Measurements from ENCODE around the gene KRT23. TPM values are rescaled to one million over a fixed set of nuclear protein-coding genes. Genes with fewer than 3 reads are reported as not detected.
A peak's percentile ranks its signal among the peaks of the same experiment; 100 is the strongest.

Gene KRT23
- total RNA-seq, 1 donor = 0.36 TPM

GRCh38 chr17:40956401-40957254 is 19.2 kb upstream of the KRT23 start:
- Histone ChIP-seq H3K4me1 (ENCODE audit: insufficient read depth, low read length) (peaks cover 64% of the 10 kb centered on the region), H2AFZ (ENCODE audit: low read length) (no peak overlapping the region)

DNA sequence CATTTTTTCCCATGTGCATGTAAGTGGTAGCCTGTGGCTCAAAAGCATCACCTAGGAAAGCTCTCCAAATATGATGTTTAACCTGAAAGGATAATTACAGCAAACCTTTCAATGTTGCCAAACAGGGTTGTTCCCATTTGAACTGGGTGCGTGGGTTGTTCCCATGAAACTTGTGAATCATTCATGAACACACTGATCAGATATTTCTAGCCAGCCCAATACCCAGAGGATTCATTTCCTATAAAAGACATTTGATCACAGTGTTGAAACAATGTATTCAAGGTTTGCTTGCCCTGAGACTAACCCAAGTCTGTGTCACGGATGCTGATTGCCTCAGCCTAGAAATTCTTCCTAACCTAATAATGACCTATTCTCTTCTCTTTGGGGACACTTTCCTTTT is 16.4 kb upstream of the KRT23 start:
- no peak for TF ChIP-seq CTCF (IDR thresholded peaks at IDR 0.05; ENCODE audit: extremely low read depth, low read depth, low read length)
- H3K27ac ChIP-seq (ENCODE audit: low read depth, low read length) = peak overlapping the region; percentile 98
- H2AFZ ChIP-seq (ENCODE audit: low read length) = no peak overlapping the region
- H4K20me1 ChIP-seq (ENCODE audit: insufficient read depth, low read length) = no peaks in the 10 kb centered on the region
- H3K4me3 ChIP-seq (ENCODE audit: insufficient read depth, low read length) = no peak overlapping the region
- H3K79me2 ChIP-seq (ENCODE audit: insufficient read depth, low read length) = no peaks in the 10 kb centered on the region
- H3K4me2 ChIP-seq (ENCODE audit: insufficient read depth, low read length) = no peak overlapping the region
- no peaks in the 10 kb centered on the region for H3K27me3 ChIP-seq (ENCODE audit: insufficient read depth, low read length)
- no peaks in the 10 kb centered on the region for H3K9me3 ChIP-seq (ENCODE audit: low read depth, low read length)
- DNase-seq (ENCODE audit: insufficient read length, low spot score, missing footprints) = no peak
- H3K36me3 ChIP-seq (ENCODE audit: insufficient read depth, low read length) = no peaks in the 10 kb centered on the region
- H3K4me1 ChIP-seq (ENCODE audit: insufficient read depth, low read length) = peaks cover 64% of the 10 kb centered on the region

More at GRCh38 chr17:40956401-40957254, 19.2 kb upstream of the KRT23 start:
- H3K36me3 ChIP-seq (ENCODE audit: insufficient read depth, low read length) = no peaks in the 10 kb centered on the region
- H4K20me1 ChIP-seq (ENCODE audit: insufficient read depth, low read length) = no peaks in the 10 kb centered on the region
- peak; percentile 86 for DNase-seq (ENCODE audit: insufficient read length, low spot score, missing footprints)
- H3K4me3 ChIP-seq (ENCODE audit: insufficient read depth, low read length) = no peak overlapping the region
- H3K4me2 ChIP-seq (ENCODE audit: insufficient read depth, low read length) = peak overlapping the region; percentile 38
- H3K79me2 ChIP-seq (ENCODE audit: insufficient read depth, low read length) = no peaks in the 10 kb centered on the region
- H3K9me3 ChIP-seq (ENCODE audit: low read depth, low read length) = no peaks in the 10 kb centered on the region
- H3K27me3 ChIP-seq (ENCODE audit: insufficient read depth, low read length) = no peaks in the 10 kb centered on the region
- TF ChIP-seq CTCF (IDR thresholded peaks at IDR 0.05; ENCODE audit: extremely low read depth, low read depth, low read length) = no peak
- peak overlapping the region; percentile 98 for H3K27ac ChIP-seq (ENCODE audit: low read depth, low read length)

GRCh38 chr17:40952661-40953060 is 15.2 kb upstream of the KRT23 start:
- peak overlapping the region; percentile 98 for H3K27ac ChIP-seq (ENCODE audit: low read depth, low read length)

More at GRCh38 chr17:40952661-40953060, 15.2 kb upstream of the KRT23 start:
- H3K4me1 ChIP-seq (ENCODE audit: insufficient read depth, low read length) = peaks cover 56% of the 10 kb centered on the region
- H3K4me3 ChIP-seq (ENCODE audit: insufficient read depth, low read length) = no peak overlapping the region
- H3K79me2 ChIP-seq (ENCODE audit: insufficient read depth, low read length) = no peaks in the 10 kb centered on the region
- H3K4me2 ChIP-seq (ENCODE audit: insufficient read depth, low read length) = no peak overlapping the region
- no peaks in the 10 kb centered on the region for H3K9me3 ChIP-seq (ENCODE audit: low read depth, low read length)
- DNase-seq (ENCODE audit: insufficient read length, low spot score, missing footprints) = no peak
- H3K36me3 ChIP-seq (ENCODE audit: insufficient read depth, low read length) = no peaks in the 10 kb centered on the region
- no peak for TF ChIP-seq CTCF (IDR thresholded peaks at IDR 0.05; ENCODE audit: extremely low read depth, low read depth, low read length)
- H3K27me3 ChIP-seq (ENCODE audit: insufficient read depth, low read length) = no peaks in the 10 kb centered on the region
- no peaks in the 10 kb centered on the region for H4K20me1 ChIP-seq (ENCODE audit: insufficient read depth, low read length)
- no peak overlapping the region for H2AFZ ChIP-seq (ENCODE audit: low read length)

All from osteoblast (primary cell).